ENCODE data around the gene RPA1. TPM values are rescaled to one million over a fixed set of nuclear protein-coding genes. Genes with fewer than 3 reads are reported as not detected.

The RPA1 gene
- total RNA-seq, 1 experiment from 2014 or later = 68.7 TPM

GRCh38 chr17:1898872-1899271 lies 69.1 kb downstream of the RPA1 start:
- in situ Hi-C loops (cut with HindIII; ENCODE audit: low pct_unique_long_range_greater_than_20kb, low sequenced_read_pairs) = no loop called here
- no peak for DNase-seq (ENCODE audit: low read depth)

GRCh38 chr17:1899403-1900000 lies 69.7 kb downstream of the RPA1 start:
- in situ Hi-C loops (cut with HindIII; ENCODE audit: low pct_unique_long_range_greater_than_20kb, low sequenced_read_pairs) = no loop called here
- no peak for DNase-seq (ENCODE audit: low read depth)

GRCh38 chr17:1904273-1905182 lies 74.7 kb downstream of the RPA1 start:
- in situ Hi-C loops (cut with HindIII; ENCODE audit: low pct_unique_long_range_greater_than_20kb, low sequenced_read_pairs) = no loop called here
- no peak for DNase-seq (ENCODE audit: low read depth)

GRCh38 chr17:1905190-1905913 lies 75.5 kb downstream of the RPA1 start:
- in situ Hi-C loops (cut with HindIII; ENCODE audit: low pct_unique_long_range_greater_than_20kb, low sequenced_read_pairs) = no loop called here
- no peak for DNase-seq (ENCODE audit: low read depth)

GRCh38 chr17:1906662-1907101 lies 76.9 kb downstream of the RPA1 start:
- in situ Hi-C loops (cut with HindIII; ENCODE audit: low pct_unique_long_range_greater_than_20kb, low sequenced_read_pairs) = no loop called here
- no peak for DNase-seq (ENCODE audit: low read depth)

- DNase-seq (ENCODE audit: low read depth) = no peak
- in situ Hi-C loops (cut with HindIII; ENCODE audit: low pct_unique_long_range_greater_than_20kb, low sequenced_read_pairs) = no loop called here
Measured at GRCh38 chr17:1907216-1907631, 77.4 kb downstream of the RPA1 start.

GRCh38 chr17:1907909-1908698 lies 78.3 kb downstream of the RPA1 start:
- DNase-seq (ENCODE audit: low read depth) = no peak
- in situ Hi-C loops (cut with HindIII; ENCODE audit: low pct_unique_long_range_greater_than_20kb, low sequenced_read_pairs) = no loop called here

GRCh38 chr17:1908699-1909309 lies 79.0 kb downstream of the RPA1 start:
- in situ Hi-C loops (cut with HindIII; ENCODE audit: low pct_unique_long_range_greater_than_20kb, low sequenced_read_pairs) = no loop called here
- DNase-seq (ENCODE audit: low read depth) = peak; percentile 58

GRCh38 chr17:1909985-1910384 lies 80.2 kb downstream of the RPA1 start:
- in situ Hi-C loops (cut with HindIII; ENCODE audit: low pct_unique_long_range_greater_than_20kb, low sequenced_read_pairs) = no loop called here

GRCh38 chr17:1912146-1912545 lies 82.3 kb downstream of the RPA1 start:
- DNase-seq (ENCODE audit: low read depth) = no peak
- in situ Hi-C loops (cut with HindIII; ENCODE audit: low pct_unique_long_range_greater_than_20kb, low sequenced_read_pairs) = no loop called here

More at GRCh38 chr17:1909985-1910384, 80.2 kb downstream of the RPA1 start:
- no peak for DNase-seq (ENCODE audit: low read depth)

GRCh38 chr17:1913702-1914101 lies 83.9 kb downstream of the RPA1 start:
- in situ Hi-C loops (cut with HindIII; ENCODE audit: low pct_unique_long_range_greater_than_20kb, low sequenced_read_pairs) = no loop called here
- no peak for DNase-seq (ENCODE audit: low read depth)

GRCh38 chr17:1914661-1915083 lies 84.9 kb downstream of the RPA1 start:
- no peak for DNase-seq (ENCODE audit: low read depth)

GRCh38 chr17:1915889-1916288 lies 86.1 kb downstream of the RPA1 start:
- DNase-seq (ENCODE audit: low read depth) = no peak
- in situ Hi-C loops (cut with HindIII; ENCODE audit: low pct_unique_long_range_greater_than_20kb, low sequenced_read_pairs) = no loop called here

More at GRCh38 chr17:1914661-1915083, 84.9 kb downstream of the RPA1 start:
- in situ Hi-C loops (cut with HindIII; ENCODE audit: low pct_unique_long_range_greater_than_20kb, low sequenced_read_pairs) = no loop called here

GRCh38 chr17:1916316-1916715 lies 86.5 kb downstream of the RPA1 start:
- DNase-seq (ENCODE audit: low read depth) = no peak
- in situ Hi-C loops (cut with HindIII; ENCODE audit: low pct_unique_long_range_greater_than_20kb, low sequenced_read_pairs) = no loop called here

- in situ Hi-C loops (cut with HindIII; ENCODE audit: low pct_unique_long_range_greater_than_20kb, low sequenced_read_pairs) = no loop called here
- no peak for DNase-seq (ENCODE audit: low read depth)
Measured at GRCh38 chr17:1916963-1917715, 87.3 kb downstream of the RPA1 start.

- in situ Hi-C loops (cut with HindIII; ENCODE audit: low pct_unique_long_range_greater_than_20kb, low sequenced_read_pairs) = no loop called here
- no peak for DNase-seq (ENCODE audit: low read depth)
Measured at GRCh38 chr17:1918346-1919162, 88.7 kb downstream of the RPA1 start.

All from Caki2 (cell line).